Activated CD4-positive, alpha-beta T cell treated with anti-CD3 and anti-CD28 coated beads for 24 hours (primary cell): ENCODE data around the gene NOXO1.
"Not testable (repeated sequence)": the region's sequence is repeated elsewhere in the genome, so short reads cannot be mapped to it uniquely, and the experiment has no call there.

ENCODE experiments used
- DNase-seq, 2 donors: peaks; one replicate each; pipeline ENCODE4 v3.0.0-alpha.2; 2020; ENCODE audit warnings: low read depth in 2 of 2

Gene NOXO1

DNA sequence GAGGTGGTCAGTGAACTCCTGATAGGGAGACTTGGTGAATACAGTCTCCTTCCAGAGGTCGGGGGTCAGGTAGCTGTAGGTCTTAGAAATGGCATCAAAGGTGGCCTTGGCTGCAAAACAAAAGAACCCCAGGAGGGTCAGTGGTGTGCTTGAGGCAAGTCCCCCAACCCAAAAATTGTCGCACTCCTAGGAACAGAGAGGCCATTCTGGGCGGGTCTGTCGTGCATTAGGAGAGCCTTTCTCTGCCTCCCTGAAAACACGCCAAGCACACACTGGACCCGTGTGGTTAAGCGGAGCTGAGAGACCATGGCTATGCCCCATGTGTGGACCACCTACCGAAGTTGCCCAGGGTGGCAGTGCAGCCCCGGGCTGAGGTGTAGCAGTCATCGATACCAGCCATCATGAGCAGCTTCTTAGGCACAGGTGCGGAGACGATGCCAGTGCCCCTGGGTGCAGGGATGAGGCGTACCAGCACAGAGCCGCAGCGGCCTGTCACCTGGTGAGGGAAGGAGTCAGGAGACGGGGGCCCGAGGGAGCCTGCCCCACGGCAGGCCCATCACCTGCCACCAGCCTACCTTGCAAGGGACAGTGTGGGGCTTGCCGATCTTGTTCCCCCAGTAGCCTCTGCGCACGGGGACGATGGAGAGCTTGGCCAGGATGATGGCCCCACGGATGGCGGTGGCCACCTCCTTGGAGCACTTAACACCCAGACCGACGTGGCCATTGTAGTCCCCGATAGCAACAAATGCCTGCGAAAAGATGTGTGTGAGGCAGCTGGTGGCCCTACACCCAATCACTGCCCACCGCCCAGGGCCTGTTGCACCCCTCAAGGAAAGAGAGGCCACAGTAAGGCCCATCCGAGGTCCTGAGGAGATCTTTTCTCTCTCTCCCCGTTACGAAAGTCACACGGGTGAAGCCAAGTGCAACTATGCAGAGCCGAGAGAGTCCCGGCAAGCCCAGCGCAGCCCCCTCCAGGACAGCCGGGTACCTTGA, 18.8 kb downstream of the NOXO1 start:
- not testable (repeated sequence) for DNase-seq

DNA sequence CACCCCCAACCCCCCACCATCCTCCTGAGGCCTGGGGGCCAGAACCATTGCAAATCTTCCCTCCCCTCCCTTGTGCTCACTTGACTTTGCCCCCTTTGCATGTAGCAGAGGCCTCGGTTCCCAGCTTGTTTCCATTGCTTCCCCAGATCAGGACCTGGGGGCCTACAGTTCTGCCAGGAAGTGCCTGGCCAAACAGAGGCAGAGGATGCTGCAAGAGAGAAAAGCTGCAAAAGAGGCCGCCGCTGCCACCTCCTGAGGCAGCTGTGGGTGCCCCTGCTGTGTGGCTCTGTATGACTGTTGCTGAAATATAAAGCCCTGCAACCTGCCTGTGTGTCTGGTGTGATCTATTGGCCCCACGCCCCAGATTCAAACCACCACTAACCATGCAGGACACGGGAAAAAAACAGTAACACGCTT, 19.6 kb downstream of the NOXO1 start:
- no peak for DNase-seq

DNA sequence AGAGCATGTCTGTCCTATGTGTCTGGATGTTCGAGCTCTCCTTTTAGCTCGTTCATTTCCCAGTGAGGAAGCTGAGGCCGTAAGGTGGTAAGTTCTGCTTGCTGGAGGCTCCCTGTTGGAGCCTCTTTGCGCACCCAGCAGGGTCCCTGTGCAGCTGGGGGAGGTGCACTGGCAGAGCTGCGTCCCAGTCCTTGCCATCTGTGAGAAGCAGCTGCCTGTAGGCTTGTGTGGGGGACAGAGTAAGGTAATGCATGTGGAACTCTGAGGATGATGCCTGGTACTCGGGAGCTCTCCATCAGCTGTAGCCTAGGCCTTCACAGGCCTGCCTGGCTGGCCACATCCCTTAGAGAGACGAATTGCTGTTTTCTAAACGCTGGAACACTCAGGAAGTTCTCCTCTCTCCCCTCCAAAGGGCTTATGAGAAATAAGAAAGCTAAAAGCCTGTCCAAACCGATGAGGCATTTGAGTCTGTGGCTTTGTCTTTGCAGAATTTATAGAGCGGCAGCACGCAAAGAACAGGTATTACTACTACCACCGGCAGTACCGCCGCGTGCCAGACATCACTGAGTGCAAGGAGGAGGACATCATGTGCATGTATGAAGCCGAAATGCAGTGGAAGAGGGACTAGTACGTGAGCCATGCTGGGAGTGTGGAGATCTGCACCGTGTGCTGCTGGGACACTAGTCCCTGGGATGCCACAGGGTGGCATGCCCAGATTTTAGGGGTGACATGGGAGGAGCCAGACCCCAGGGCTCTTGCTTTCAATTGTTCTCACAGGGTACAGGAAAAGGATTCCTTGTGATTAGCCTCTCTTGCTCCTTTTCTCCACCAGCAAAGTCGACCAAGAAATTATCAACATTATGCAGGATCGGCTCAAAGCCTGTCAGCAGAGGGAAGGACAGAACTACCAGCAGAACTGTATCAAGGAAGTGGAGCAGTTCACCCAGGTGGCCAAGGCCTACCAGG, 20.3 kb downstream of the NOXO1 start:
- DNase-seq, result peak in 1 of 2 donors; percentile 49

DNA sequence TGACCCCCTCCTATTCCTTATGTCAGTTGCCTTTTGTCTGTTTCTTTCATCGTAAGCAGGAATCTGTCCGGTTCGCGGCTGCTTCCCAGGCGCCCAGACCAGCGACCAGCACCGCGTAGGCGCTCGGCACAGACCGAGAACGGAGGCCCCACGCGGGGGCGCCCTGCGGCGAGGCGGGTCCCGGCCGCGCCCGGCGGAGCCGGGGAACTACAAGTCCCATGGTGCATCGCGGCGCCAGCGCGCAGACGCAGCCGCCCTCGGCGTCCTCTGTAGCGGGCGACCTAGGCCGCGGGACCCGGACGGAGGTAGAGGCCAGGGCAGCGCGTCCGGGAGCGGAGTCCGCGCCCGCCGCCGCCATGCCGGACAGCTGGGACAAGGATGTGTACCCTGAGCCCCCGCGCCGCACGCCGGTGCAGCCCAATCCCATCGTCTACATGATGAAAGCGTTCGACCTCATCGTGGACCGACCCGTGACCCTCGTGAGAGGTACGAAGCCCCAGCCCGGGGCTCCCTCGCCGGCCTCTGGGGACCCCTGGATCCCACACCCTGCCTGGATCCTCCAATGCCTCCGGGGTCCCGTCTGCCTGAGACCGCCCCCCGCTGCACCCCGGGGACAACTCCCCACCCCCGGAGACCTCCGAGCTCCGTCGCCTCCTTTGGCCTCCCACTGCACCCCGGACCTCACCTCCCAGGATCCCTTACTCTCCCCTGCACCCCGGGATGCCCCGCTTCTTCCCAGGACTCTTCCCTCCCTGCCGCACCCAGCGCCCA, 21.8 kb downstream of the NOXO1 start, which contains the start of gene NDUFB10:
TSS of gene NDUFB10 (plus strand) at position 270 of the 771 bp plus-strand sequence. CDS start at position 357, 87 bp downstream.
- peak; percentile 86 to 92 for DNase-seq

DNA sequence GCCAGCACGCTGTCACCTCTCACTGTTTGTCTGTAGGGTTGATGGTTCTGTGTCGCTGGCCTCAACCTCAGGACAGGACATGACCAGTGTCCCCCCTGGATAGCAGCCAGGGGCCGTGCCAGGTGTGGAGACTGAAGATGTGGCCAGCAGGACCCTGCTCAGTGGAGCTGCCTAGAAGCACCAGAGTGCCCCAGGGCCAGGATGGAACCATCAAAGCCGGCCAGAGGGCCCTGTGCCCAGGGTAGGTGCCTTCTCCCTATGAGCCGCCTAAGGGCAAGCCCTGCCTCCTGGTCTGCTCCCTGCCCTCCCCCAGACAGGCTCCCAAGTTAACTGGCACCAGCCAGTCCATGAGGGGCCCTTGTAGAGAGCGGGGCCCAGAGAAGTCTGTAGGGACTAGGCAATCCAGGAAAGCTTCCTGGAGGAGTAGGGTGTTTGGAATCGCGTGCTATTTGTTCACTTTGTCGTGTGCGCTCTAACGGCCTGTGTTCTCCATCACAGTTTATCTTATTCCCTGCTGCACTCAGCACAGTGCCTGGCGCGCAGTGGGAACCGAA, 22.5 kb downstream of the NOXO1 start:
- no peak for DNase-seq

DNA sequence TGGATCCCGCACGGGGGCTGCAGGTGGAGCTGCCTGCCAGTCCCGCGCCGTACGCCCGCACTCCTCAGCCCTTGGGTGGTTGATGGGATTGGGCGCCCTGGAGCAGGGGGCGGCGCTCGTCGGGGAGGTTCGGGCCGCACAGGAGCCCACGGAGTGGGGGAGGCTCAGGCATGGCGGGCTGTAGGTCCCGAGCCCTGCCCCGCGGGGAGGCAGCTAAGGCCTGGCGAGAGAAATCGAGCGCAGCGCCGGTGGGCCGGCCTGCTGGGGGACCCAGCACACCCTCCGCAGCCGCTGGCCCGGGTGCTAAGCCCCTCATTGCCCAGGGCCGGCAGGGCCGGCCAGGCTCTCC, 23.2 kb downstream of the NOXO1 start:
- DNase-seq, result not testable (repeated sequence)

DNA sequence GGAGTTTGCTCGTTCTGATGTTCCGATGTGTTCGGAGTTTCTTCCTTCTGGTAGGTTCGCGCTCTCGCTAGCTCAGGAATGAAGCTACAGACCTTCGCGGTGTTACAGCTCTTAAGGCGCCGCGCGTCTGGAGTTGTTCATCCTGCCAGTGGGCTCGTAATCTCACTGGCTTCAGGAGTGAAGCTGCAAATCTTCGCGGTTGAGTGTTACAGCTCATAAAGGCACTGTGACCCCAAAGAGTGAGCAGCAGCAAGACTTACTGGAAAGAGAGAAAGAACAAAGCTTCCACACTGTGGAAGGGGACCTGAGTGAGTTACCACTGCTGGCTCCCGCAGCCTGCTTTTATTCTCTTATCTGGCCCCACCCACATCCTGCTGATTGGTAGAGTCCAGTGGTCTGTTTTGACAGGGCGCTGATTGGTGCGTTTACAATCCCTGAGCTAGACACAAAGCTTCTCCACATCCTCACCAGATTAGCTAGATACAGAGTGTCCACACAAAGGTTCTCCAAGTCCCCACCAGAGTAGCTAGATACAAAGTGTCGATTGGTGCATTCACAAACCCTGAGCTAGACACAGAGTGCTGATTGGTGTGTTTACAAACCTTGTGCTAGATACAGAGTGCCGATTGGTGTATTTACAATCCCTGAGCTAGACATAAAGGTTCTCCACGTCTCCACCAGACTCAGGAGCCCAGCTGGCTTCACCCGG, 23.7 kb downstream of the NOXO1 start:
- not testable (repeated sequence) for DNase-seq

DNA sequence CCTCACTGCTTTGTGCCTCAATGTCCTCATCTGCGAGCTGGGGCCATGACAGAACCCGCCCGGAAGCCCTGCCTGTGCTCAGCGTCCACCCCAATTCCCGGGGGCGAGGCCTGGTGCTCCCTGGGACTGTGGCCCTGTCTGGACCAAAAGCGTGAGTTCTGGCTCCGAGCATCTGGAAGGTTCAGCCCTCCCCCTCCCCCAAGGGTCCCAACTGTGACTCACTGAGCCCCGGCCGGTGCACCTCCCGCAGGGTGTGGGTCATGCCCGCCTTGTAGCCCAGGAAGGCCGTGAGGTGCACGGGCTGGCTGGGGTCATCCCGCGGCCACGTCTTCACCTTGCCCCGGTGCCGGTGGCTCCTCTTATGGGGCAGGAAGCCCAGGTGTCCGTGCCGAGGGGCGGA, 27.5 kb downstream of the NOXO1 start:
- no peak for DNase-seq

DNA sequence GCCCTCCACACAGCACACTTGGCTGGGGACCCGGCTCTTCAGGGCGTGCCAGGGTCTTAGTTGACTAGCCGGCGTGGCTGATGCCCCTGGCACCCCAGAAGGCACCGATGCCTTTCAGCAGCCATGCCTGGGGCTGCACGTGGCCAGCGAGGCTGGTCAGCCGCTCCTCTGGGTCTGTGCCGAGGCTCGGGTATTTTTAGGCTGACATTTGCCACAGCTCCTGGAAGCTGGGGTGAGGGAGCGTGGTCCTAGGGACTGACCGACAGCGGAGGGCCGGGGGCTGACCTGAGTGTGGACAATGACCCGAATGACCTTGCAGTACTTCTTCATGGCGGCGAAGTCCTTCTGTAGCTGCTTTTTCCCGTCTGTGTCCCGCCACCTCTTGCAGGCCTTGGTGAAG, 30.7 kb downstream of the NOXO1 start:
- no peak for DNase-seq

DNA sequence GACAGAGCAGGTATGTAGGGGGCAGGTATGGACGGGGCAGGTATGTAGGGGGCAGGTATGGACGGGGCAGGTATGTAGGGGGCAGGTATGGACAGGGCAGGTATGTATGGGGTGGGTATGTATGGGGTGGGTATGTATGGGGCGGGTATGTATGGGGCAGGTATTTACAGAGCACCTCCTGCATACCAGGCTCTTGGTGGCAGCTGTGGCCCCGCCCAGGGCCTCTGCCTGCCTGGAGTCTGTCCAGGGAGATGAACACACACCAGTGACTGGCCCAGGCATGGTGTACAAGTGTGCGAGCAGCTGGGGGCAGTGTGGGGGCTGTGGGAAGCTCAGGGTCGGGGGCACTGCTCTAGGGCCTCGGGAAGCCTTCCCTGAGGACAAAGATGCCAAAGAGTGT, 31.2 kb downstream of the NOXO1 start:
- DNase-seq, result no peak

DNA sequence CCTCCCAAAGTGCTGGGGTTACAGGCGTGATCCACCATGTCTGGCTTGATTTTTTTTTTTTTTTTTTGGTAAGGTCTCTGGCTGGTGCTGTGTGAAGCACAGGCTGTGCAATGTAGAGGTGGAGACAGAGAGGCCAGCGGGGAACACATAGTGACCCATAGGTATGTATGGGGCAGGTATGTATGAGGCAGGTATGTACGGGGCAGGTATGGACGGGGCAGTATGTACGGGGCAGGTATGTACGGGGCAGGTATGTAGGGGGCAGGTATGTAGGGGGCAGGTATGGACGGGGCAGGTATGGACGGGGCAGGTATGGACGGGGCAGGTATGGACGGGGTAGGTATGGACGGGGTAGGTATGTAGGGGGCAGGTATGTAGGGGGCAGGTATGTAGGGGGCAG, 31.8 kb downstream of the NOXO1 start:
- no peak for DNase-seq

DNA sequence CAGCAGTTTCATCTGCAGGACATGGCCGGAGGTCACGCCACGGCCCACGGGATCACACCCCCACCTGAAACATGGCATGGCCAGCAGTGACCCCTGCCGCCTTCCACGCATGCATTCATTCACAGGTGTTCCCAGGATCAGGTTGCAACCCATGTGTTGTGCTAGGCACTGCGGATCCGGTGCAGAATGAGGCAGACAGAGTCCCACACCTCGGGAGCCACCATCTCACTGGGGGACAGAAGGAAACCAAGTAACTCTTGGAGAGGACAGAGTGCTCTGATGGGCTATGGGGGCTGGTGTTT, 33.9 kb downstream of the NOXO1 start:
- no peak for DNase-seq

DNA sequence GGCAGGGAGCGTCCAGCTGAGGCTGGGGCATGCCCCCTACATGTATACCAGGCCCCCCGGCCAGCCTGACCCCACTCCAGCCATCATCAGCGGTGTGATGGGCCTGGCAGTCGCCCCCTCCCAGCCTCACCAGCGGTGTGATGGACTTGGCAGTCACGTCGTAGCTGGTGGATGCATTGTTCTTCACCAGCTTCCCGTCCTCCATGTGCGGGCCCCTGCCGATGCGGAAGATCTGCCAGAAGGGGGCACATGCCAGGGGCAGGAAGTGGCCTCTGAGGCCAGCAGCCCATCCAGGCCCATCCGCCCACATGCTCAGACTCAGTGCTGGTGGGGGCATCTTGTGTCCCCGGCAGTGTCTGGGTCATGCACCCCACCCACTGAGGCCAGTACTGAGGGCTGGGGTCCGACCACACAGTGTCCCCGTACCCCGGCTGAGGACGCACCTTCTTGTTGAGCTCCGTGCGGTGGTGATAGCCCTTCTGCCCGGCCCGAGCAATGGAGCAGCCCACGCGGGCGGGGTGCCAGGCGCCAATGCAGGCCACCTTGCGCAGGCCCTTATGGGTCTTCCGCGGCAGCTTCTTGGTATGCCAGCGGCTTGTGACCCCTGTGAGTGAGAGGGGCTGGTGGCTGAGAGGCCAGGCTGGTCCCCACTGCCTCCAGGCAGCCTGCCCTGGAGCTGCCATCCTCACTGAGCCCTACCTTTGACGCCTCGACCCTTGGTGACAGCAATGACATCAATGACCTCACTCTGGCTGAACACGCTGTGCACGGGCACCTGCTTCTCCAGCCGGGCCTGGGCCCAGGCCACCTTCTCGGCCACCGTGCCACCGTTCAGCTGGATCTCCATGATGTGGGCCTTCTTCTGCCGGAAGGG, 34.5 kb downstream of the NOXO1 start:
- no peak for DNase-seq

DNA sequence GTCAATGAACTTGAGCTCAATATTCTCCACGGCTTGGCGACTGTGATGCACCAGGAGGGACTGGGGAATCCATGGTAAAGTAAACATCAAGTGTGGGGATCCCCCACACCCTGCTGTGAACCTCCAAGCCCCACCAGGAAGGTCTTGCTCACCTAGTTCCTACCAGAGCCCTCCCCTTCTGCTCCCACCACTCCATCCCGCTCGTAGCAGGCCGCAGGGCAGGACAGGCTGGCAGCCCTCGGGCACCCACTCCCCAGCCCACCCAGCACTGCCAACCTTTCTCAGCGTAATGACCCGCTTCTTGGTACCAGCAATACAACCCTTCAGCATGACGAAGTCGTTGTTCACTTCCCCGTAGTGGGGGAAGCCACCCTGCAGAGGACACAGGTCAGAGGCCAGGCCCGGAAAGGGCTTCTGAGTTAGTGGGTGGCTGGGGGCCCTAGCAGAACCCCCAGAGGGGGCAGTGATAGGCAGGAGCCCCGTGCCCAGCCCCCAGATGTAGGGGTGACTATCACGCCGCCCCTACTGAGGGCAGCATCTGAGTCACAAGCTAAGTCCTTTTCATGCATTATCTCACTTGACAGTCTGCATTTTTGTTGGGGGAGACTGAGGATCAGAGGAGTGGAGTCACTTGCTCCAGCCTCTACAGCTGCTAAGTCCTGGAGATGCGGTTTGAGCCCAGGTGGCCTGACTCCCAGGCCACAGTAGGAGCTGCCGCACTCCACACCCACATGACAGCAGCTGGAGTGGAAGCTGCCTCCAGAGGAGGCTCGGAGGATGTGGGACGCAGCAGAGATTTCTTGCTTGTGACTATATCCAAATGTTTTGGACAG, 35.5 kb downstream of the NOXO1 start:
- DNase-seq, result no peak

DNA sequence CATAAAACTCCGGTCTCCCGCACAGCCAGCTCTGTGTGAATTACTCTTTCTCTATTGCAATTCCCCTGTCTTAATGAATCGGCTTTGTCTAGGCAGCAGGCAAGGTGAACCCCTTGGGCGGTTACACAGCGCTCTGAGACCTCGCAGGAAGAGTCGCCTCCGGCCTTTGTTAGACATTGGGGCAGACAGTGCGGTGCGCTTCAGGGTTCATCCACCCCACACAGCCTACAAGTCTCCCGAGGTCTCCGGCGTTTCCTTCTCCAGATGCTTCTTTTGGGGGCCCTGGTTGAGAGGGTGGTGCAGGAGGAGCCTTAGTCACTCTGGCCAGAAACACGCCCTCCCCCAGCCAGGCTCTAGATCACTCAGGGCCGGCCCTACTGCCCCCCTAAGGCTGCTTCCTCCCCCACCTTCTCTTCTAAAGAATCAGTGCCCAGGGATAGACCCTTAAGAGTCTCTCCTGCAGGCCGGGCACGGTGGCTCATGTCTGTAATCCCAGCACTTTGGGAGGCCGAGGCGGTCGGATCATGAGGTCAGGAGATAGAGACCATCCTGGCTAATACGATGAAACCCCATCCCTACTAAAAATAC, 36.6 kb downstream of the NOXO1 start:
- no peak for DNase-seq

DNA sequence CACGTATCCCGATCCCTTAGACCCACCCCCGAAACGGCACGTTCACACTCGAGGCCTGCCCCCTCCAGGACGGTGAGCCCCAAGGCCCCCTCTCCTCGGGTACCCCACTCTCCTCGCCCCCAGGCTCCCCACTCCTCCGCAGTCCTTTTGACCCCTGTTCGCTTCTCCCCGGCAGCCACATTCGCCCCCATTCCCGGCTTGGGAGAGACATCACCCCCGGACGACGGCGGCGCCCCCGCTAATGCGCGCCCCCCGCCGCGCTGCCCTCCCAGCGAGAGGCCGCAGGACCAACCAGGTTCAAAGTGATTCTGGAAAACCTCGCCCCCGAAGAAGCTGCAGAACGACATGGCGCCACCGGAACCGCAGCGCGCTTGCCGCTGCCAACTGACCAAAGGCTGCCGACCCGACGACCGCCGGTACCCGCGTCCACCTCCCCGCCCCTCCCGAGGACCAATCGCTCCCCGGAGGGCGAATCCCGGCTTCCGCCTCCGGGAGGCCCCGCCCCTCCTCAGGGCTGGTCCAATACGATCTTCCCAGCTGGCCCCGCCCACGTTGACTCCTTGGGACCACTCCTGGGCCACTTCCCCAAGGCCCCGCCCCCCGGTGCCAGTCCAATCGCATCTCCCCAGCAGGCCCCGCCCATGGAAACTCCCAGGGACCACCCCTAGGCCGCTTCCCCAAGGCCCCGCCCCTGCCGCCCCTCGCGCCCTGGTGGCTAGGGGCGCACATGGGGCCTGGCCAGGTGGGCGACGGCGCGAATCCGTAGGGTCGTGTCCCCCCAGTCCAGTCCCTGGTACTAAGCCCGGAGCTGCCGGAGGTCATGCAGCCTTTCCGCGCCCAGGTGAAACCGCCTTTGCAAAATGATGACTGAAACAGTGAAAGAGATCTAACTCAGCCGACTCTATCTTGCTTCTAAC, 38.2 kb downstream of the NOXO1 start, which contains the start of gene MSRB1:
TSS of gene MSRB1 (minus strand) at position 390 of the 917 bp plus-strand sequence. CDS start at position 347, 43 bp downstream.
- DNase-seq, result peak; percentile 99 to 100
